Measurements from ENCODE around the gene COL26A1. TPM values are rescaled to one million over a fixed set of nuclear protein-coding genes. Genes with fewer than 3 reads are reported as not detected.

Gene COL26A1
- total RNA-seq, 2 donors from 2014 or later, result not detected

DNA sequence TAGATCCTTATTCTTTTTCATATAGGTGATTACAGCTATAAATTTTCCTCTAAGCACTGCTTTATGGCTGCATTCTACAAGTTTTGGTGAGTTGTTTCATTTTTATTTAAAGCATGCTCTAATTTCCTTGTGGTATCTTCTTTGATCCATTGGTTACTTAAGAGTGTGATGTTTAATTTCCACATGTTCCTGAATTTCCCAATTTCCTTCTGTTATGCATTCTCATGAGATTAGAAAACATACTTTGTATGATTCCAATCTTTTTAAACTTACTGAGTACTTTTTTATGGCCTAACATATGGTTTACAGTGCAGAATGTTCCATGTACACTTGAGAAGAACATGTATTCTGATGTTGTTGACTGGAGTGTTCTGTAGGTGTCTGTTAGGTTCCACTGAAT is 213.0 kb downstream of the COL26A1 start:
- DNase-seq (no peak), ATAC-seq (no peak)
- intact Hi-C loops (cut with DNase I), result no loop called here

DNA sequence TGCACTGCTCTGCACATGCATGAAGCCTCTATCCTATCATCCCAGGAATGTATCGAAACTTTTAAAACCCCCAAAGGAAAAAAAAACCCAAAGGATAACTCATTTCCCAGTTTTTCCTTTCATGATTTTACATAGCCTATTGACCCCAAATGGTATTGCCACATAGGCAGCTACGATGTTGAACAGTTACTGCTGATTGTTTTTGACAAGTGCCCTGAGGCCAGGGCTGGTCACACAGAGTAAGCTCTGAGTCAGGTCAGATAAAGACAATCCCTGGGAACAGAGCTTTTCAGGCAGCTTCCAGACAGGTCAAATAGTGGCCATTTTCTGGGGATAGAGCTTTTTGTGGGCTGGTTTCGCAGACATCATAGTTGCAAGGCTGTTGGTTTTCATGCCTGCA is 214.3 kb downstream of the COL26A1 start:
- no peak for DNase-seq
- ATAC-seq, result no peak
- intact Hi-C loops (cut with DNase I), result no loop called here

DNA sequence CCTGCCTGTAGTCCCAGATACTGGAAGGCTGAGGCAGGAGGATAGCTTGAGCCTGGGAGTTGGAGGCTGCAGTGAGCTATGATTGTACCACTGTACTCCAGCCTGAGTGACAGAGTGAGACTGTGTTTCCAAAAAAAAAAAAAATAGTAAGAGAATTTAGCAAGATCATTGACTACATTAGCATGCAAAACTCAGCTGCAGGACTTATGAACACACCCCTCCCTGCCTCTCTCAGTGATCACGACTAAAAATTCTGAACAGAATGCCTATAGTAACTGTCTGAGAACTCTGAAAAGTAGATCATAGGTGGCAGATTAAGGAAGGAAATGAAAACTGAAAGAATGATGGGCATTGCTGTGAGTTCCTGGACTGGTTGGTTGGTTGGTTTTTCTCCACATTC is 215.9 kb downstream of the COL26A1 start:
- intact Hi-C loops (cut with DNase I), result no loop called here
- ATAC-seq (no peak), DNase-seq (no peak)

DNA sequence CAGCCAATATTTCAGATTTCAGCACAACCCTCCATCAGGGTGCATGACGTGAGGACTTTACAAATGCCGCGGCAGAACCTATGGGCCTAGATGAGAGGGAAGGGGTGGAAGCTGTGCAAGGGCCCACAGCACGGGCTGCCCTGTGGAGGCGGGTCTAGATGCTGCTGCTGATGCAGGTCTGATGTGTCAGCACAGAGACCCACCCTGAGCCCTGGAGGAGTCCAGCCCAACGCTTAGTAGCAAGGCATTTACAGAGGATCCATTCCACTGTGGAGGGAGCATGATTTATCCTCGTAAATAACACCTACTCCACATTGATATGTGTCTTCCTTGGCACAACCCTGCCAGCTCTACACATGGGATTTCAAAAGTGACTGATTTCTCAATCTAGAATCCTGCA is 217.9 kb downstream of the COL26A1 start:
- DNase-seq, result no peak
- intact Hi-C loops (cut with DNase I), result no loop called here

DNA sequence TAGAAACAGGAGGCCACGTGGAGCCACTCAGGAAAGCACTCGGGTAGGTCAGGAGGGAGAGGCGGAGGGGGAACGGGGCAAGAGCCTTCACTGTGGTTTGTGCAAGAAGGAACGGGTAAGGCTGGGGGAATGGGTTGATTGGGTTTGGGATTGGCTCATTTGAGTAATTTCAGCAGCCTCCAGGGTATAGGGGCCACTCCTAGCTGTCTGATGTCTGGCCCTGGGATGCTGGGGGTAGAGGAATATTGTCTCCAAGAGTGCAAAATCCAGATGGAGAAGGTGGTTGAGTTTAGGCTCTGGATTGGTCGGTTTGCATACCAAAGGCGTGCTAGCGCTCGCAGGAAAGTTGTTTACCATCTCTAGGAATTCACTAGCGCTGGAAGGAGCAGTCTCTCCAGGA is 219.2 kb downstream of the COL26A1 start:
- intact Hi-C loops (cut with DNase I), result no loop called here
- DNase-seq, result no peak

More for the DNA sequence above, 217.9 kb downstream of the COL26A1 start:
- ATAC-seq, result no peak

DNA sequence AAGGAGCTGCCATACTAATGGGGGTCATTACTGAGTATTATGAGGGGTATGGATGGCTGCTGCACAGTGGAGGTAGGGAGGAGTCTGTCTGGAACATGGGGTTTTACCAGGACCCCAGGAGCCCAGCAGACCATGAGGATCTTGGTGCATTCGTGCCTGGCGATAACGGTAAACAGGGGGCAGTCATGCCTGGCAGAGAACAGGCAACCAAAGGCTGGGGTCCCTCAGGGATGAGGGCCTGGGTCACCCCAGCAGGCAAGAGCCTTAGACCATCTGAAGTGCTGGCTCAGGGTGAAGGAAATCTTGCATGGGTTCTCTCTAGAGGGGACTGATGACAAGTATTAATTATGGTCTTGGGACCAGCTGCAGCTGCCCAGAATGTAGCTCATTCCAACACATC is 220.3 kb downstream of the COL26A1 start:
- no peak for DNase-seq
- intact Hi-C loops (cut with DNase I), result no loop called here
- no peak for ATAC-seq

More for the DNA sequence above, 219.2 kb downstream of the COL26A1 start:
- ATAC-seq, result no peak

DNA sequence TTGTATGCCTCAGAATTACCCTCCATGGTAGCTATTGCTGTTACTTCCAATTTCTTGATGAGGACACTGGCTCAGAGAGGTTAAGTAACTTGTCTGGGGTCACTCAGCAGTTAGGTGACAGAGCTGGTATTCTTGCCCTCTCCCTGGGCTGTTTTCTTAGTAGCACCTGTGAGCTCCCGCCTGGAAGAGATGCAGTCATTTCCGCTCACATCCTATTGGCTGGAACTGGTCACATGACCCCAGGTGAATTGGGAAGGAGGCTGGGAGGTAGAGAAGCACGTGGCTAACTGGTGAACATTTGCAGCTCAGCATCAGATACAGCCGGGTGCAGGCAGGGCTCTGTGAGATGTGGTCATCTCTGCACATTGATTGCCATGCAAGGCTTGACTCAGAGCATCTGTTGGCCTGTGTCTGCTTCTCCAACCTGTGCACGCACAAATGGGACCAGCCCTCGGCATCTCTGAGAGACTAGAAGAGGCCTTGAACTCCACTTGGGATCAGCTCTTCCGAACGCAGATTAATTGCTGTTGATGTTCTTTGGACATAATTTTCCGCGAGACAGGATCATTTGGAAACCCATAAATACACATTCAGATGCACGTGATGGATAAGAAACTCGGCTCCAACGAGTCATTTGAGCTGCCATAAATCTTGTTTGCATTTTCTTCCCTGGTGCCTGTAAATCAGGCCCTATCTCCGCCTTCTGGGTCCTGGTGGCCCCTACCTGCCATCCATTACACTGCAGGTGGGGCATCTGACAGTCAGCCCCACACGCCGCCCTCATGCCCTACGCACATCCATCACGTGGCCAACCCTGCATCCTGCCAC is 223.6 kb downstream of the COL26A1 start:
- intact Hi-C loops (cut with DNase I), result no loop called here
- DNase-seq, result no peak
- ATAC-seq, result no peak

DNA sequence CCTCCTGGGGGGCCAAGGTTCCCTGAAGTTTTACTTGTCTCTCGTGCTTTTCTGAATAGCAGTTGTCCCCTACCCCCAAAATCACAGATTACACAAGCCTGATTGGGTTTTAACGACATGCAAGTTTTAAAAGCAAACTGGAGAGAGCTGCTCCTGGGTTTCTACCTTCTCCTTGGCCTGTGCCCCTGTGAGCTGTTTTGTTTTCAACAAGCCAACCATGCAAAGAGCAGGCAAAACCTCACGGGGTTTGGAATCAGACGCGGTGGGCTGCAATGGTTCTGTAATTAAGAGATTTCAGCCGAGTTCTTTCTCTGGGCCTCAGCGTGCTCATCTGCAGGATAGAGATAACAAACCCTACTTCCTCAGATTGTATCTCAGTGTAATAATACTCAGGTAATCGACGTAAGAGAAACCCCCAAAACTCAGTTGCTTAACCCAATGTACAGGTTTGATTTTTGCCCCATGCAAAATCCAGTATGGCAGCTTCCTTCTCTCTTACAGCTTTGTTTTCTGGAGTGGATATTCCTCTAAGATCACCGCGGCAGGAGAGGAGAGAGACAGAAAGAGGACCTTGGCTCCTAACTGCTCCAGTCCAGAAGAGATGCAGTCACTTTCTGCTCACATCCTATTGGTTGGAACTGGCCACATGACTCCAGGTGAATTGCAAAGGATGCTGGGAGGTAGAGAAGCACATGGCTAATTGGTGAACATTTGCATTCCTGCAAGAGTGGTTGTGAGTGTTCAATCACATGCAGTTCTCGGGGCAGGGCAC is 224.4 kb downstream of the COL26A1 start:
- ATAC-seq, result no peak
- intact Hi-C loops (cut with DNase I), result no loop called here

DNA sequence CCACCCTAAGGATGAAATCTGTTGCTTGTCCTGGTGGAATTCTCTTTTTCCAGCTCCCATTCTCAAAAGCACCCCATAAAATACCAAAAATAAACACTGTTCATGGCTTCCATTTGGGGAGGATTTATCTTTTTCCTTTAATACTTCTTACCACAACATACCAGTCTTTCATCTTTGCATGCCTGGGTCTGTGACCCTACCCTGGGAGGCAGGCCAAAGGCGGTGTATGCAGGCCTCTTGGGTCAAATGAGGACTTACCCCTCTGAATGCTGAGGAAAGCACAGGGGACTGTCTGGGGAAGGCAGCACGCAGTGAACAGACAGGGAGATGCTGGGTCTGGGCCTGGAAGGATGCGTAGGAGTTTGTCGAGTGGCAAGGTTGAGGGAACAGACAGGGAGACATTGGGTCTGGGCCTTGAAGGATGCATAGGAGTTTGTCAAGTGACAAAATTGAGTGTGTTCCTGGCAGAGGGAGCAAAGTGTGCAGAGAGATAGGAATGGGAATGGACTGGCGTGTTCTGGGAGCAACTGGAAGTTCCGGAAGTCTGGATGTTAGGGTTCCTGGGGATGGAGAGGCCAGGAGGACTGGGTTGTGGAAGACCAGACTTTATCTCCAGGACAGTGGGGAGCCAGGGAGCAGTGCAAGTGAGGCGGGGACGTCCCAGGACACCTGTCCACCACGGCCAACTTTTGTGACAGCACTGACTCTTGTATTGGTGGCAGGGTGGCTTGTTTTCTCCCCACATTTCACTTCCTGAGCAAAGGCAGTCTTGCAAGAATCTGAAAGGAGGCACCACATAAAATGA is 225.7 kb downstream of the COL26A1 start:
- ATAC-seq, result no peak
- intact Hi-C loops (cut with DNase I), result no loop called here
- DNase-seq, result no peak

More for the DNA sequence above, 224.4 kb downstream of the COL26A1 start:
- no peak for DNase-seq

DNA sequence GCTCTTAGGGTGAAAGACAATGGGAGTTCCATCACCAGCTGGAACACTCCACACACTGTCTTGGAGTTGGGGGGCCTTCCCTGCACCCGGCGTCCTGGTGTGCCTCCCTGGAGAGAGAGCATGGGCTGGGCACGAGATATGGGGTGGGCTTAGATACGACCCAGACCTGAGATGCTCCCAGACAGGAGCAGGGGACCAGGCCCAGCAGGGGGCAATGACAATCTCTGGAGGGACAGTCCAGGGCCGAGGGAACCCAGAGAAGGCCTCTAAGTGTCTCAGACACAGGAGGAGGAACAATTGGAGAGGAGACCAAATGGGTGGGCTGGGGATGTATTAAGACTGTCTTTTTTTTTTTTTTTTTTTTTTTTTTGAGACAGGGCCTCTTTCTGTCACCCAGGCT is 226.4 kb downstream of the COL26A1 start:
- ATAC-seq (no peak), DNase-seq (no peak)
- intact Hi-C loops (cut with DNase I), result no loop called here

DNA sequence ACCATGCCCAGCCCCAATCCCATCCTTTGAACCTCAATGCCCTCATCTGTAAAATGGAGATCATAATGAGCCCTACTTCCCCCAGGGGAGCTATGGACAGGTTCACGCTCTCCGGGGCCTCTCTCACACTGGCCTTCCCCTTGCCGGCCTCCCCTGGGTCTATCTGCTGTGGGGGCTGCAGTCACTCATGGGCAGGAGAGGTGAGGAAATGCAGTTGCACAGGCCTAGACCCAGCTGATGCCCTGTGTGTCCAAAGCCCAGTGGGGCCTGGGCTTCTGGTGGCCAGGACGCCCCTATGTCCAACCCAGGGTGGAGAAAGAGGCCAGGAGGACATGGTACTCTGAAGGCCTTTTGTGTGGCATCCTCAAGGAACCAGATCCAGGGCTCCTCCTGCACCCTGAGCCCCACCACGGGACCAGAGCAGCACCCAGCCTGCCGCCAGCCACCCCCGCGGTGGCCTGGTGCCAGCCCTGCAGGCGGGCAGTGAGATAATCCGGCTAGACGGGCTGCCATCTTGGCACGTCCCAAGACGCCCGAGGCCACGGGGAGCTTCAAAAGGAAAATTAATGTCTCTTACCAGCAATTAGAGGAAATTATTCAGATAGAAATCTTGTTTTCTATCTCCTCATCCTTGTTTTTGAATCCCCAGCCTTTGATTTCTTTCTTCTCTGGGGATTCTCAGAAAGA is 227.4 kb downstream of the COL26A1 start:
- ATAC-seq, result no peak
- intact Hi-C loops (cut with DNase I), result no loop called here
- no peak for DNase-seq

DNA sequence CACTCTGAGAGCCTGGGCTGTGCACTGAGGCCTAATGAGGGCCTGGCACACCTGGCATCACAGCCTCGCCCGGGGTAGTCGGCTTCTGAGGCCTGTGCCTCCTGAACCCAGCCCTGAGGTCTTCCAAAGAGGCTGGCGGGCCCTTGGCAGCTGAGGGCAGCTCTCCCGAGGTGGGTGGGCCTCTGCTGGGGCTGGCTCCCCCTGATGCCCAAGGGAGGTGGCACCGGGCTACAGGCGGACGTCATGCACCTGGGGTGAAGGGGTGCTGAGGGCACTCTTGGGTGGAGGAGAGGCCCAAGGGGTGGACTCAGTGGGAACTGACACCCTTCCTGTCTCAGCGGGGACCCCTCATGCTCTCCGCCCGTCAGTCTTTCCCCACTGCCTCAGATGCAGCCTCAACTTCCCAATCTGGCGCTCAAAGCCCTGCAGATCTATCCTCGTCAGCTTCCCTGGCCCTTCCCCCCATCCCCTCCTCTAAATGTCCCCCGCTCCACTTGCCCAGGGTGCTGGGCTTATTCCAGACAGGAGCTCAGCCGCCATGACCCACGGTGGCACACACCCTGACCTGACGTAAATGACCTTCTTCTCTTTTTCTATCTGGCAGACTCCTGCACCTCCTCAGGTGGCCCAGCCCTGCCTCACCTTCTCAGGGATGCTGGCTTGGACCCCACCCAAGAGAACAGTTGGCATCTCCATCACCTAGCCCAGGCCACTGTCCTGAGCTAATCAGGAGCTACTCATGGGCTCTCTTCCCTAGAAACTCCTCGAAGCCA is 228.2 kb downstream of the COL26A1 start:
- ATAC-seq (no peak), DNase-seq (no peak)
- intact Hi-C loops (cut with DNase I), result no loop called here

DNA sequence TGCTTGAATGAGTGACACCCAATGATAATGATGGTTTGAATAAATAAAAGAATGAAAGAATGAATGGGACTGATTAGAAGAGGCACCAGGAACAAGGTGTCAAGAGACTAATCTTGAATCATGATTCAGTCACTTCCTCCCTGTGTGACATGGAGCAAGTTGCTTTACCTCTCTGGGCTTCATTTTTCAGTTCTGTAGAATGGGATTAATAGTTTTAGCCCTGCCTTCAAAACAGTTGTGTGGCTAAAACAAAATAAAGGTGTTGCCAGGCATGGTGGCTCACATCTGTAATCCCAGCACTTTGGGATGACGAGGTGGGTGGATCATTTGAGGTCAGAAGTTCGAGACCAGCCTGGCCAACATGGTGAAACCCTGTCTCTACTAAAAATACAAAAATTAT is 228.8 kb downstream of the COL26A1 start:
- intact Hi-C loops (cut with DNase I), result no loop called here
- DNase-seq (no peak), ATAC-seq (no peak)

DNA sequence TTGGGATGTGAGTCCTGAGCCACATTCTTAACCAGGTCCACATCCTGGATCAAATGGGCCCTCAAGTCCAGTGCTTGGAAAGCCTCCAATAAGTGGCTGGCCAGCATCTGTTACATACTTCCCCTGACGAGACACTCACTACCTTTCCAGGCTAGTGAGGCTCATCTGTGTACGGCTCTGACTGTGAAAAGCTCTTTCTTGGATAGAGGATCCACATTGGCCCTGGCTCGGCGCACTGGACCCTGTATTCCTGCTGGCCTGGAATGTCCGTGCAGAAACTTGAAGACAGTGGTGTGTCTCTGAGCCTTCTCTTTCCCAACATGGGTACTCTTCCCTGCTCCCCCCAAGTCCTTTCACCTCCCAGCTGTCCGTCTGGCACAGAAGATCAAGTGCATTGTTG is 230.9 kb downstream of the COL26A1 start:
- ATAC-seq, result no peak
- no peak for DNase-seq
- intact Hi-C loops (cut with DNase I), result no loop called here

DNA sequence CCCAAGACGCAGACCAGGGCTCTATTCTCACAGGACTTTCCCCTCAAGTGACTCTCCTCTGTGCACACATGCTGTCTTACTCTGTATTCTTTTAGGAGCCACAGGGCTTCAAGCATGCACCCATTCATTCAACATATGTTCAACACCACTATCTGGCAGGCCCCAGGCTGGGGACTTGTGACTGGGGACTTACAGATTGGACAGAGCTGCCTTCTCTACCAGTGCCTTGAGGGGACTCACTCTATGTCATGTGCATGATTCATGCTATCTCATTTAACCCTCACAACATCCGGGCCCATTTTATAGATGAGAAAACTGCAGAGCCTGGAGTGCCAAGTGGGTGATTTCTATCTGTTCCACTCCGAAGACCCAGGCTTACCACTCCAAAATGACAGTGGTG is 232.1 kb downstream of the COL26A1 start:
- ATAC-seq (no peak), DNase-seq (no peak)
- intact Hi-C loops (cut with DNase I), result no loop called here

DNA sequence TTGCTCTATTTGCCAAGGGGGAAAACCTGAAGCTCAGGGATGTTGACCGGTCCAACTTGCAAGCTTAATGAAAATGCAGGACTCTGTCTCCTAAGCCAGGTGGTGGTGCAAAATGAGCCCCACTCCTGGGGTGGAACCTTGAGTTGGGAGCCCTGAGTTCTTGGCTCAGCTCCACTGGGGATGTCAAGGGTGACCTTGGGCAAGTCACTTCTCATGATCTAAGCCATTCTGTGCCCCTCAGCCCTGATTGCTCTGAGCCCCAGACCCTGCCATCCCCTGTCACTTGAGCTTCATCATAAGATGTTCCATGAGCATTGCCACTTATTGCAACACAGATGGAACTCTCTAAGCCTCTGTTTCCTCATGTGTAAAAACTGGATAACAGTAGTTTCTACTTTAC is 232.6 kb downstream of the COL26A1 start:
- ATAC-seq, result no peak
- DNase-seq, result no peak
- intact Hi-C loops (cut with DNase I), result no loop called here

DNA sequence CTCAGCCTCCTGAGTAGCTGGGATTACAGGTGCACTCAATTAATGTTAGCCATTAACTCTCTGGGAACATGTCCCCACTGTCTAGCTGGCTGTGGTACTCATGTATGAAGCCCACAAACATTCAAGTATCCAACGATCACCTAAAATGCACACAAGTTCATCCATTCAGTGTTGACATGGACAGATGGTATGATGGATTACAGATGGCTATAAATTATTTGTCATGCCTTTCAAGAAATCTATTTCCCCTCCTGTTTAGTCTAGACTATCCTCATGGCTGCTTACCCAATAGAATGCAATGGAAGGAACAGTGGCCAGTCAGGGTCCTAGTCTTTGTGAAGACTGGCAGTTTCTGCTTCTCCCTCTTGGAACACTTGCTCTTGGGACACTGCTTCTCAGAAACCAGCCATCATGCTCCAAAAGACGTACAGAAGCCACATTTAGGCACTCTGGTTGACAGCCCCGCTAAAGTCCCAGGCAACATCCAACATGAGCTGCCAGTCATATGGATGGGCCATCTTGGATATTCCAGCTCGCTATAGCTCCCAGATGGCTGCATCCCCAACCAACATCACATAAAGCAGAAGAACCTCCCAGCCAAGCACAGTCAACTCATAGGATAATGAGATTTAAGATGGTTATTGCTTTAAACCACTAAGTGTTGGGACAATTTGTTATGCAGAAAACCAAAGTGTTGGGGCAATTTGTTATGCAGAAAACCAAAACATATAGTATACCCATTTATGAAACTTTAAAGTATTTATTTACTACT is 233.3 kb downstream of the COL26A1 start:
- intact Hi-C loops (cut with DNase I), result no loop called here
- no peak for DNase-seq
- ATAC-seq, result no peak

DNA sequence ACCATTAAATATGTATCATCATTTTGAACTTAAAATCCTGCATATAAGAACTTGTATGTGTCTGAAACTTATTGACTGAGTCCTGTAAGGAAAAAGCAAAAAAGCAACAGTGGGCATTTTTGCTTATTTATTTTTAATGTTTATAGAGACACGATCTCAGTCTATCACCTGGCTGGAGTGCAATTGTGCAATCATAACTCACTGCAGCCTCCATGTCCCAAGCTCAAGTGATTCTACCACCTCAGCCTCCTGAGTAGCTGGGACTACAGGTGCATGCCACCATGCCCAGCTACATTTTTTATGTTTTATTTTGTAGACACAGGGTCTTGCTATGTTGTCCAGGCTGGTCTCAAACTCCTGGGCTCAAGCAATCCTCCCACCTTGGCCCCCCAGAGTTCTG is 234.2 kb downstream of the COL26A1 start:
- ATAC-seq (no peak), DNase-seq (no peak)
- intact Hi-C loops (cut with DNase I), result no loop called here
